ENCODE data around the gene RFX8.

- TF ChIP-seq CTCF (IDR thresholded peaks at IDR 0.05), result no peak
- TF ChIP-seq ZFX (IDR thresholded peaks at IDR 0.05; ENCODE audit: borderline replicate concordance), result no peak
Measured at GRCh38 chr2:101477556-101477955, 2.6 kb upstream of the RFX8 start.
